ENCODE data around the gene DDAH1.

Gene DDAH1

GRCh38 chr1:85437139-85437538, 27.8 kb downstream of the DDAH1 start:
- no peak for DNase-seq

GRCh38 chr1:85433096-85433495, 31.9 kb downstream of the DDAH1 start:
- DNase-seq, result no peak

- DNase-seq, result peak; percentile 71
Observed at GRCh38 chr1:85428471-85429089, 36.4 kb downstream of the DDAH1 start.

- peak; percentile 71 for DNase-seq
Observed at GRCh38 chr1:85427849-85428248, 37.1 kb downstream of the DDAH1 start.

- DNase-seq, result no peak
Observed at GRCh38 chr1:85427331-85427730, 37.6 kb downstream of the DDAH1 start.

GRCh38 chr1:85421179-85421578, 43.8 kb downstream of the DDAH1 start:
- DNase-seq, result no peak

GRCh38 chr1:85420199-85420598, 44.8 kb downstream of the DDAH1 start:
- no peak for DNase-seq

GRCh38 chr1:85417876-85418275, 47.1 kb downstream of the DDAH1 start:
- DNase-seq, result no peak

GRCh38 chr1:85417017-85417416, 47.9 kb downstream of the DDAH1 start:
- no peak for DNase-seq

DNA sequence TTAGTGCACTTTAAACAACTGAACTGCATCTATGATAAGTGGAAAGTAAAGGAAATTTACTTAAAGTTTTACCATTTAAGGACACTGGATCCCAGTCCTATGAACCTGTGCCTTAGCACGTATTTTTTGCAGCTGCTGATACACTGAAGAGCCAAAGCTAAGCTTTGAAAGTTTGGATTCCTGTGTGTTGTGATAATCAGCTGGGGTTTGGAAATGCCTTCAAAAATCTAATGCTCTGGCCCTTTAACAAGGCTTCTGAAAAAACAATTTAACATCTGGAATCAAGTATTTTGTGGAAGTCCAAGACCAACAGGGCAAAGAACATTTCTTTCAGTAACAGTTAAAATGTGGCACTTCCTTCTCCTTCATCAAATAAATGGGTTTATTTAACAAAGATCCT, 51.8 kb downstream of the DDAH1 start:
- no peak for DNase-seq

GRCh38 chr1:85411567-85412305, 53.2 kb downstream of the DDAH1 start:
- no peak for DNase-seq

- no peak for DNase-seq
Observed at GRCh38 chr1:85409516-85409915, 55.4 kb downstream of the DDAH1 start.

- DNase-seq, result no peak
Observed at GRCh38 chr1:85407746-85408377, 57.1 kb downstream of the DDAH1 start.

DNA sequence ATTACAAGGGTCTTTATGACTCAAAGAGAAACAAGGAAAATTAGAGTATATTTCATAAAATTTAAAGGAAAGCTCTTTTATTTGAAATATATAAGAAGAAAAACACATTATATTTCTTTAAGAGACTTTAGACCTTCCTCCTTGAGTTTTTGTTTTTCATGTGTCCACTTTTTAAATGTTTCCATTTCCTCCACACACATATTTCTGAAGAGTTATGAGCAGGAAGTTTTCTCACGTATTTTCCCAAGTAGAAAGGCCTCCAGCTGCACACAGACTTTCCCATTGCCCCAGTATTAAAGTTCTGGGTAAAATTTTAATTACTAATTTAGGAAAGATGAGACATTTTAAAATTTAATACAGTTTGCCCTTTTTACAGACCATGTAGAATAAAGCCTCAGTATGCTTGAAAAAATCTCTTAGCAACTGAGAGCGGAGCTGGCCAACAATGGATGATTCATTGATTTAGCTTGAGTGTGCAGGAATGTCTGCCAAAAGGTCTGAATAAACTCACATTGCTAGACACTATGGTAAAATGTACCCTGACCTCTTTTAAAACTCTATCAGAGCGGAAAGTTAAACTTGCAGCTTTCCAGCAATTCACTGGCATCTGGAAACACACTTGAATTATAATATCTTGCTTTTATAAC, 57.9 kb downstream of the DDAH1 start:
- no peak for DNase-seq

DNA sequence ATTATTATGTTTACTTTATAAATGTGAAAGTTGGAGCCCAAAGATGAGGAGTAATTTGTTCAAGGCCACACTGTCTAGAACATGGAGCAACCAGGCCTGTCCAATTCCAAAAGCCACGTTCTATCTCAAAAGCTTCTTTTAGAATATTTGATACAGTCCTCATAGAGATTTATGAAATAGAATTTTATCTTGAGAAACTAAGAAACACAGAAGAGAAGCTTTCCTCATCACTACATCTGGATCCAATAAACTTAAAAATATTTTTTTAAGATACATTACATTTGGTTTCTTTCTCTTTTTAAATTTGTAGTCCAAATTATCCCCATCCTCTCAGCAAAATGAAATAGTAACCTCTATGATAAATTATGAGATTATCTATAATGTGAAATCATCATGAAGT, 58.9 kb downstream of the DDAH1 start:
- no peak for DNase-seq

- no peak for DNase-seq
Observed at GRCh38 chr1:85404408-85404807, 60.6 kb downstream of the DDAH1 start.

DNA sequence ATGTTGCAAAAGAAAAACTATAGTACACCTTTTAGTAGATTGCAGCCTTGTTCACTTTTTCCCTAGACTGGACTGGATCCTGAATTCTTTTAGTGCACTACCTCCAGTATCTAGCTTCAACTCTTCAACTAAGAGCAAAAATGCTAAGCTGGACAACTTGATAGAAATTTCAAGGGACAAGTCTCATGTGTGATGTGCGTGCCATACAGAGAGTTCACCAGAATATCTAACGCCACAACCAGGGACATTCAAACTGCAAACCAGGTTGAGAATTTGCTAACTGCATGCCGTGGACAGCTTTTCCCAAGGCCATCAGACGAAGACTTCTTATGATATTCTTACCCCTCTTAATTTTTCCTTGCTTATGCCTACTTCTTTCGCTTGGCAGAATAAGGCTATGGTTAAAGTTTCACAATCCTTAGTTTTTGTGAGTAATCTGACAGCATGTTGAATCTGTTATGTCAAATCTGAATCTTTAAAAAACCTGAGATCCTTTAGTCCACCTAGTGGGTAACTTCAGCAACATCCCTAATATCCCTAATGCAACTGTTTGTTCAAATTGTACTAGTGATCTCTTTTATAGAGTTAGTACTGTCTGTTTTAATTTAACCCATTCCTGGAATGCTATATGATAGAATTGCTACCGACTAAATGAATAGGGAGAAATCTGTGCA, 66.4 kb downstream of the DDAH1 start:
- peak; percentile 1 for DNase-seq

GRCh38 chr1:85397490-85398032, 67.4 kb downstream of the DDAH1 start:
- no peak for DNase-seq

DNA sequence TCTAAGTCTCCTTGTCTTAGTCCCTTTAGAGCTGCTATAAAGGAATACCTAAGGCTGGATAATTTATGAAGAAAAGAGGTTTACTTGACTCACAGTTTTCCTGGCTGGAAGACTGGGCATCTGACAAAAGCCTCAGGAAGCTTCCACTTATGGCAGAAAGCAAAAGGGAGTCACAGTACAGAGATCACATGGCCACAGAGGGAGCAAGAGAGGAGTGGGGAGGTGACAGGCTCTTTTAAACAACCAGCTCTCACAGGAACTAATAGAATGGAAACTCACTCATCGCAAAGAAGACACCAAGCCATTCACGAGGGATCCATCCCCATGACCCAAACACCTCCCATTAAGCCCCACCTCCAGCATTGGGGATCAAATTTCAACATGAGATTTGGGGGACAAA, 68.8 kb downstream of the DDAH1 start:
- no peak for DNase-seq

GRCh38 chr1:85394130-85394529, 70.8 kb downstream of the DDAH1 start:
- no peak for DNase-seq

- DNase-seq, result no peak
Observed at GRCh38 chr1:85393490-85393889, 71.5 kb downstream of the DDAH1 start.

GRCh38 chr1:85388416-85388815, 76.5 kb downstream of the DDAH1 start:
- DNase-seq, result no peak

- DNase-seq, result no peak
Observed at GRCh38 chr1:85387781-85388180, 77.2 kb downstream of the DDAH1 start.

All from MV-4-11 (cell line).